SH-SY5Y (cell line): ENCODE measurements around the gene MTIF3.

Experiments used
- GATA2 ChIP-seq: IDR thresholded peaks from 2 replicates; pipeline ENCODE4 v1.6.1; 2011; ENCODE audit warnings: mild to moderate bottlenecking, low read depth, low read length
- GATA3 ChIP-seq: IDR thresholded peaks from 2 replicates; pipeline ENCODE4 v1.6.1; 2011; ENCODE audit warnings: low read depth, mild to moderate bottlenecking, low read length, moderate library complexity

DNA sequence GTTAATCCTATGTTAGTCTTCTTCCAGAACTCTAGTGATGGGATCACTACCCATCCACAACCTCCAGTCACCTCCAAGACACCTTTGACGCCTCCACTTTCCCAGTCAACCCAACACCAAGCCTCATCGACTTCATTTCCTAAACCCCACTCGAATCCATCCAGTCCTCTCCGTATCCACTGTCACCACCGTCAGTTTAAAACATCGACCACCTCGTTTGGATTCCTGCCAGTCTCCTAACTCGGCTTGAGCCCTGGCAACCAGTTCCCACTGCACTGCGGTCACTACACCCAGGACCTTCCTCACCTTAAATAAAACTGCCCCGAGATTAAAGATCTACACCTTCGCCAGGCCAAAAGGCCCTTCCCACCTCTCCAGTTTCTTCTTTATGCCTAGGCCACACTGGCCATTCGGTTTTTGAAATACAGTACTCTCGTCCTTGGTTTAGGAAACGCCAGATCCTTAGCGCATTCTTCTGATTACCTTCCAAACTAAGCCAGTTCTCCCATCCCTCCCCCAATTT lies 1.2 kb downstream of the MTIF3 start:
- TF ChIP-seq GATA3 = no peak
- no peak for TF ChIP-seq GATA2
